Spinal cord (tissue), 10 donors: Measurements from ENCODE around the gene SHISA3. TPM values are rescaled to one million over a fixed set of nuclear protein-coding genes. Genes with fewer than 3 reads are reported as not detected.

Experiments
- DNase-seq, 6 donors: peaks; one replicate each; pipeline versions ENCODE4 v3.0.0 to v3.0.0-alpha.2; 2013 to 2015; ENCODE audit warnings: low spot score in 6 of 6, low read depth in 4 of 6
- H3K27ac ChIP-seq: one replicate; pipeline ENCODE4 v1.5.1; 2013; ENCODE audit warnings: low read depth, low read length, control low read depth
- H3K27me3 ChIP-seq: one replicate; pipeline ENCODE4 v1.6.1; 2013; ENCODE audit warnings: low read length; ENCODE audit not compliant: control insufficient read depth, insufficient read depth
- H3K36me3 ChIP-seq: one replicate; pipeline ENCODE4 v1.6.1; 2013; ENCODE audit warnings: low read length; ENCODE audit not compliant: control insufficient read depth, insufficient read depth
- H3K4me1 ChIP-seq: one replicate; pipeline ENCODE4 v1.6.1; 2013; ENCODE audit warnings: low read length; ENCODE audit not compliant: control insufficient read depth, insufficient read depth
- H3K4me3 ChIP-seq: one replicate; pipeline ENCODE4 v1.5.1; 2013; ENCODE audit warnings: low read depth, low read length, control low read depth
- H3K9me3 ChIP-seq: one replicate; pipeline ENCODE4 v1.6.1; 2013; ENCODE audit warnings: low read length; ENCODE audit not compliant: control insufficient read depth, insufficient read depth
- WGBS: methylation state at CpG from one replicate; pipeline ENCODE4 v1.1.5; 2013; ENCODE audit warnings: missing lambda C conversion rate; ENCODE audit not compliant: insufficient coverage; 5-methylcytosine and 5-hydroxymethylcytosine counted together
- polyA plus RNA-seq, 2 donors: library from polyadenylated mRNA; unstranded; fragments of 120-200 nt; gene quantifications; one replicate each; pipeline ENCODE4 v1.2.1, GENCODE V29; 2013; ENCODE audit not compliant: insufficient read length in 2 of 2
- total RNA-seq, 2 donors: library from RNA; depleted of rRNA in 1 of 2; stranded (reverse); fragments of 120-200 nt in 1 of 2; fragments of >200 nt in 1 of 2; gene quantifications; one replicate each; pipeline versions ENCODE4 v1.2.3 to v1.2.4, GENCODE V29; 2013 to 2014
- donor health status: healthy.

Gene SHISA3
- total and polyA plus RNA-seq, 4 donors: 0.99 to 5.0 (median 2.6) TPM

DNA sequence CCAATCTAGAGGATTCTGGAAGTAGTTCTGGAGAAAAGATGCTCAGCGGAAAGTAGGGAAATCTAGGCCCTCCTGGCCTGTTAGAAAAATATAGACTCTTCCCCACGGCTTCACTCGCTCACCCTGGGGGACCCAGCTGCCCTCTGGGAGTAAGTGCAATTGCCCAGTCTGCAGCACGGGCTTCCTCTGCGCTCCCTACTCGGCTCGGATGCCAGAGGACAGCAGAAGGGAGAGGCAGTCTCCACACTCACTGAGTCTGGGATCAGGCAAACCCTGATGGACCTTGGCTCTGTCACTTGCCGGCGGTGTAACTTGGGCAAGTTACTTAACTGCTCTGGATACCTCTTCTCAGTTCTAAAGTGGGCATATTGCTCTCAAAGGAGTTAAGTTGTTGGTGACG is 2.1 kb downstream of the SHISA3 start:
- Histone ChIP-seq H3K4me1 (peaks cover 33% of the 10 kb centered on the region), H3K4me3 (peak overlapping the region; percentile 12), H3K36me3 (no peaks in the 10 kb centered on the region), H3K9me3 (no peaks in the 10 kb centered on the region), H3K27me3 (peaks cover 69% of the 10 kb centered on the region), H3K27ac (no peak overlapping the region)
- no peak for DNase-seq
- WGBS: 33% methylated on average over 10 of the region's 10 CpGs

DNA sequence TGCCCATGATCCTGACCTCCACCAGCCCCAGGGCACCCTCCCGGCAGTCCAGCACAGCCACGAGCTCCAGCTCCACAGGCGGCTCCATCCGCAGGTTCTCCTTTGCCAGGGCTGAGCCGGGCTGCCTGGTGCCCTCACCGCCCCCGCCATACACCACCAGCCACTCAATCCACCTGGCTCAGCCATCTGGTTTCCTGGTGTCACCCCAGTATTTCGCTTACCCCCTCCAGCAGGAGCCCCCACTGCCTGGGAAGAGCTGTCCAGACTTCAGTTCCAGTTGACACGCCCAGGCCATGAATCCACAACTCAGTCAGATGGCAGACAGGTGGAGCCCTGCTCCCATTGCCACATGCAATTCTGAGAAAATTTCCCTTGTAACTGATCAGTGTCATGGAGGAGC is 3.9 kb downstream of the SHISA3 start:
- no peaks in the 10 kb centered on the region for H3K36me3 ChIP-seq
- H3K4me1 ChIP-seq: peaks cover 33% of the 10 kb centered on the region
- DNase-seq: no peak
- H3K9me3 ChIP-seq: no peaks in the 10 kb centered on the region
- peaks cover 56% of the 10 kb centered on the region for H3K27me3 ChIP-seq
- no peak overlapping the region for H3K4me3 ChIP-seq
- no peak overlapping the region for H3K27ac ChIP-seq
- WGBS: 71% methylated on average over 9 of the region's 9 CpGs

DNA sequence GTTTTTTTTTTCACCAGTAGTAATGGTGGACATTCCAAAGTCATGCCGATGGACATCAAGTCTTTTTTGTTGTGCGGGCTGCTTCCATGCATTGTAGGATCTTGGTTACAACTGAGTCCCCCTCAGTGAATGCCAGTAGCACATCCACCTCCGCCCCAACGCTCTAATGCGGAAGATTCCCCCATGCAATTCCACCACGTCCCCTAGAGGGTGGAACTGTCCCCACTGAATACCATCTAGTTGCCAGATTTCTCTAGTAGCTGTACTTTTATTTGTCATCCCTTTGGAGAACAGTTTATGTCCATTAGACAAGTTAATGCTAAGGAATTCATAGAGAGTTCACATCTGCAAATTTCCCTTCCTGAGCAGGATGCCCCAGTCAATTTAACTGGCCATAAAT is 6.7 kb downstream of the SHISA3 start:
- Histone ChIP-seq H3K27me3 (peaks cover 28% of the 10 kb centered on the region), H3K4me3 (no peak overlapping the region), H3K27ac (no peak overlapping the region), H3K9me3 (no peaks in the 10 kb centered on the region), H3K4me1 (peaks cover 5% of the 10 kb centered on the region), H3K36me3 (no peaks in the 10 kb centered on the region)
- 90% methylated on average over 3 of the region's 6 CpGs for WGBS
- no peak for DNase-seq

DNA sequence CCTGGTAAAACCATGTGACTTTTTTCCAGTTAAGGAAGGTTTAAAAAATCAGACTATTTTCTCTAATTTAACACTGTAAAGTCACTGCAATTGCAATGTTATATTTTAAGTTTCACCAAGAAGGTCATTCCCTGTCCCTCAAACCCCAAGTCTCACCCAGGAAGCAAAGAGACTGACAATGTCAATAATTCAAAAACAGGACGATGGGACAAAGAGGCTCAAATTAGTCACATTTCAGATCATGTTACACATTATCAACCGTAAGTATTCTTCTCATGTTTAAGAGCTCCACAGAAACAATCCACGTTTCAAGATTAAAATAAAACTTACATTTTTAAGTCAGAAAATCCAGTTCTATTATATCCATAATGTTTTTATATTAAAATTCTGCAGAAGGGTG is 13.2 kb downstream of the SHISA3 start:
- 67% methylated on average over 1 of the region's 3 CpGs for WGBS
- Histone ChIP-seq H3K36me3 (no peaks in the 10 kb centered on the region), H3K27me3 (no peaks in the 10 kb centered on the region), H3K4me1 (no peaks in the 10 kb centered on the region), H3K9me3 (no peaks in the 10 kb centered on the region), H3K27ac (no peak overlapping the region), H3K4me3 (no peak overlapping the region)
- DNase-seq: no peak

DNA sequence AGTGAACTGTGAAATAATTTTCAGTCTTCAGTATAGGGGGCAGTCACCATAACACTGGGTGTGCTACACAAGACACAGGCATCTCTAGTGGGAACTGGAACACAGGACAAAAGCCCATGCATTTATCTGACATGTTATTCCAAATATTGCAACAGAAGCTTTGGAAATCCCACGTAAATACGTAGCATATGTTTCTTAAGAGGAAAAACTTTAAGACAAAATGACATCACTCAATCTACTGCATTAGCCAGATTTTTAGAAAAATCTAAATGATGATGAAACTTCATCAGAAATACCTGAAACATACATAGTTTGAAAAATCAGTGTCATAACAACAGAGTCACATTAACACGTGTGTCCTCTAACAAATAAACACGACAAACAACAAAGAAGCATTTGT is 14.5 kb downstream of the SHISA3 start:
- Histone ChIP-seq H3K27me3 (no peaks in the 10 kb centered on the region), H3K4me3 (no peak overlapping the region), H3K9me3 (no peaks in the 10 kb centered on the region), H3K36me3 (no peaks in the 10 kb centered on the region), H3K4me1 (no peaks in the 10 kb centered on the region), H3K27ac (no peak overlapping the region)
- no peak for DNase-seq
- 75% methylated on average over 2 of the region's 4 CpGs for WGBS

DNA sequence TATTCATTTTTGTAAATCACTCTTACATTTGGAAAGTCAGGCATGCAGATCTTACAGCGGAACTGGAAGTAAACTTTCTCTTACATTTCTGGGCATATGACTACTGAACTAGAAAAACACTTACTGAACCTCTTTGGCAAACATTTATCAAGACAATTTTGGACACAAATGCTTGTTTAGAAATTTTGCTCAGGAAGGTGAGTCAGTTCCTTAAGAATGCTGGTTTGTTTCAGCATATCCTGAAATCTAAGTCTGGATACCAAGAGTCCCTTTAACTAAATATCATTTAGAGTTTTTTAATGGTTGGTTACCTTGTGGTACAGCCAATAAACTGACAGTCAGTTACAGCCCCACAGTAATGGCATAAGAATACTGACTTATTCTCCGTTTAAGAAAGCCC is 15.0 kb downstream of the SHISA3 start:
- no CpG with 5 or more reads among the region's 2 CpGs for WGBS
- Histone ChIP-seq H3K27me3 (no peaks in the 10 kb centered on the region), H3K9me3 (no peaks in the 10 kb centered on the region), H3K4me1 (no peaks in the 10 kb centered on the region), H3K27ac (no peak overlapping the region), H3K4me3 (no peak overlapping the region), H3K36me3 (no peaks in the 10 kb centered on the region)
- no peak for DNase-seq

DNA sequence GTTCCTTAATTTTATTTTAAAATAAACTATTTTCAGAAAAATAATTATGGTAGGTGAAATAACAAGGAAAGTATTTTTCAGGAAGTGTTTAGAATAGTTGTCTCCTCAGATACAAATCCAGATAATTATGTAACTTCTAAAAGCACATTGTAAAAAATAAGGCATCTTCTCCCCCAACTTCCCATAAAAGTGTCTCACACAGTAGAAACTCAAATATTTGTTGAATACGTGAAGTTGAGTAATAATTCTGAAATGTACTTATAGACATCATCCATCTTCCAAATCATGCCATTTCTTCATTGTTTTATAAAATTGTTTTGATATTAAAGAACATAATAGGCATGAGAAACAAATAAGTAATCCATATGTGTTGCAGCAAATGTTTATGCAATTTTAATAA is 18.0 kb downstream of the SHISA3 start:
- H3K4me1 ChIP-seq: no peaks in the 10 kb centered on the region
- no peaks in the 10 kb centered on the region for H3K36me3 ChIP-seq
- H3K27ac ChIP-seq: no peak overlapping the region
- H3K27me3 ChIP-seq: no peaks in the 10 kb centered on the region
- no peak for DNase-seq
- no peak overlapping the region for H3K4me3 ChIP-seq
- no CpG with 5 or more reads among the region's 1 CpG for WGBS
- no peaks in the 10 kb centered on the region for H3K9me3 ChIP-seq

DNA sequence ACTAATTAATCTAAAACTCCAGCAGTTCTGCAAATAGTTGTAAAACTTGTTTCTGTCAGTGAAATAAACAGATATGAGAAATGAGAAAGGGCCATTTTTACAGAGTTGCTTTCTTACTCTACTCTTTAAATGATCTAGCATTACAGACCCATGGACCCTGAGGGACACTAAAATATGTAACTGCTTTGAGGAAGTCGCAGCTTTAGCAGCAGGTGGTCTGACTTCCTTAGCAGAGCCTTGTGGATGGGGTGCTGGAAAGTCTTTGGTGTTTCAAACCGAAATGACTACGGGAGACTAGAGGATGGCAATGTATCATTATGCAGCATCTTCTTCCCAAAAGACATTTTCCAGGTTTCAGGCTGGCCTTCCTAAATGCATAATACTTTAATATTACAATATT is 18.7 kb downstream of the SHISA3 start:
- no peaks in the 10 kb centered on the region for H3K27me3 ChIP-seq
- no peak overlapping the region for H3K4me3 ChIP-seq
- WGBS: no CpG with 5 or more reads among the region's 3 CpGs
- no peaks in the 10 kb centered on the region for H3K9me3 ChIP-seq
- H3K27ac ChIP-seq: no peak overlapping the region
- no peaks in the 10 kb centered on the region for H3K4me1 ChIP-seq
- DNase-seq: no peak
- H3K36me3 ChIP-seq: no peaks in the 10 kb centered on the region

DNA sequence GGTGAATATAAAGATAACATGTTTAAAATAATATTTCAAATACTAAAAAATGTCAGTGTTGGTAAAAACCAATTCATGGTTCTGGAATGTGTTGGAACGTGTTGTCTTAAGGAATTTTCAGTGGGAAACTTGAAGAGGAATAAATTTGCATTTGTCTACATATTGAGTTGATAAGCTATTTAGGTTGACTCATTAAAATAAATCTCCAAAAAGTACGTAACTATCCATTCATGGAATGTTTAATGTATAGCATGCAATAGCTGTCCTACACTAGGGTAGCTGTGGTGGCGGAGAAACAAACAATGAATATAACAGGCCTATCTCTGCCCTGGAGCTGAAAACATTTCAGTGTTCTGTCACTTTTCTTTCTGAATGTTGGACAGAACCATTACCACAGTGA is 20.3 kb downstream of the SHISA3 start:
- Histone ChIP-seq H3K36me3 (no peaks in the 10 kb centered on the region), H3K9me3 (no peaks in the 10 kb centered on the region), H3K4me3 (no peak overlapping the region), H3K4me1 (no peaks in the 10 kb centered on the region), H3K27ac (no peak overlapping the region), H3K27me3 (no peaks in the 10 kb centered on the region)
- no peak for DNase-seq
- WGBS: 100% methylated on average over 1 of the region's 3 CpGs

DNA sequence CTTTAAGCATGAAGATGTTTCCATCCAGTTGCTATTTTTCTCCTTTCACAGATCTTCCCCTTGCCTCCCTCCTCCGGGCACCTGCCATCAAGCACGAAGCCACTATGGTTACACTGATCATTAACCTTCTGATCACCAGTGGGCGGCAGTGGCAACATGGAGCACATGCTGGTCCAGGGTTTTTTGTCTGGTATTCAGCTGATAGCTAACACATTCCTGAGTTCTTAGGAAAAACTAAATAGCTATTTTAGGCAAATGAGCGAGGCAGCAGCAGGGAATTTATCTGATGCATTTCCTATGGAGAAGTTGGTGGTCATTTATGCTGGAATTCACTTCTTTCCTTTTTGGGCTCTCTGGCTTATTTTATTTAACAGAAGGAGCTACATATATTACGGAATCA is 22.9 kb downstream of the SHISA3 start:
- DNase-seq: peak in 1 of 6 donors; percentile 50
- H3K4me3 ChIP-seq: no peak overlapping the region
- H3K9me3 ChIP-seq: no peaks in the 10 kb centered on the region
- WGBS: 60% methylated on average over 2 of the region's 5 CpGs
- no peaks in the 10 kb centered on the region for H3K36me3 ChIP-seq
- no peaks in the 10 kb centered on the region for H3K4me1 ChIP-seq
- no peak overlapping the region for H3K27ac ChIP-seq
- H3K27me3 ChIP-seq: no peaks in the 10 kb centered on the region
